HG03439 (cell line): ENCODE results near the gene SLC17A3.
A peak's percentile ranks its signal among the peaks of the same experiment; 100 is the strongest.

Source experiments
- ATAC-seq: cut with Tn5 transposase; IDR thresholded peaks from one replicate; pipeline ENCODE4 v1.9.1; 2021; ENCODE audit warnings: mild to moderate bottlenecking, moderate library complexity; ENCODE audit not compliant: unreplicated experiment

The SLC17A3 gene

GRCh38 chr6:25844518-25844917 lies 29.5 kb downstream of the SLC17A3 start:
- ATAC-seq, result no peak

DNA sequence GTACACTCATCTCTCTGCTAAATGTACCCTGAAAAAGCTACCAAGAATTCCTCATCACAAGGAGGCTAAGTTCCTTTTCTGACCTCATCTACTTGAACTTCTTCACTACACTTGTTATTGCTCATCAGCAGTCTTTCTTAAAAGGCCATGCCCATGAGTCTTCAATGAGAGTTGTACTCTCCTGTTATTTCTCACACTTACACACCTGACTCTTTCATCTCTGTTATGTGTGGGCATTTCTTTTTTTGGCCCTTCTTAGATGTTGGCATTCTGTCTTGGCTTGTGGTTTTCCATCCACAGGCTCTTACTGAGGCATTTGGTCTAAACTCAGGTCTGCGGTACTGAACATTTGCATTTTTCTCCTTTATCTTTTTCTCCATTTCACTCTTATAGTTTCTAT lies 31.5 kb downstream of the SLC17A3 start:
- ATAC-seq, result peak; percentile 59

DNA sequence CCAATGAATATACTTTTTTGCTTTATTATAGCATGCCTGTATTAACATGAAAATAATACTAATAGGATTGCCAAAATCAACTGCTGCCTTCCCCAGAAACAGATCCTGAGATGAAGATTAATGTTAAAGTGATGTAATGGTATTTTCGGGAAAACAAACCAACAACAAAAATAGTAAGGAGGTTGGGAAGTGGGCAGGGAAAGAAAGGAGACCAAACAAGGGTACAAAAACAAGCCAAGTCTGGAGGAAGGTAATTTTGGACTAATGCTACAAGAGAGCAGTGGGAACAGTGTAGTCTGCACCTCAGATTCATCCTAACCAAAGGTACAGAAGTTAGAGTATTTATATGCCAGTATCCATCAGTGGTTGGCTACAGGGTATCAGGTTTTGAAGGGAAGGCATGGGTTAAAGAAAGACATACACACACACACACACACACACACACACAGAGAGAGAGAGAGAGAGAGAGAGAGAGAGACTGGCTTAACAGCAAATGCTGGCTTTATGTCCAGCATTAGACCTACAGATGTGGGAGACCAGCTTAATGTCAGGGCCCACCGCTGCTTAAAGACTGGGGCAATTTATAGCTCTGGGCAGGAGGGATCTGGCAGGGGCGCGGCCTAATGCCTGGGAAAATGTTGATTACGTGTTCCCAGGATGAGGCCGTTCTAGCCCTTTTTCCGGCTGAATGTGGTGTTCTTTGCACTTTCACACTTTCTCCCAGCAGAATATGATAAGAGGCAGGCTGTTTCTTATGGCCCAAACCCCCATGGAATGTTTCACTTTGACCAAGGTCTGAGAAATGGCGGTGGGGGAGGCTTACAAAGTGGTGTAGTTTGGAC lies 38.4 kb downstream of the SLC17A3 start:
- ATAC-seq, result no peak

DNA sequence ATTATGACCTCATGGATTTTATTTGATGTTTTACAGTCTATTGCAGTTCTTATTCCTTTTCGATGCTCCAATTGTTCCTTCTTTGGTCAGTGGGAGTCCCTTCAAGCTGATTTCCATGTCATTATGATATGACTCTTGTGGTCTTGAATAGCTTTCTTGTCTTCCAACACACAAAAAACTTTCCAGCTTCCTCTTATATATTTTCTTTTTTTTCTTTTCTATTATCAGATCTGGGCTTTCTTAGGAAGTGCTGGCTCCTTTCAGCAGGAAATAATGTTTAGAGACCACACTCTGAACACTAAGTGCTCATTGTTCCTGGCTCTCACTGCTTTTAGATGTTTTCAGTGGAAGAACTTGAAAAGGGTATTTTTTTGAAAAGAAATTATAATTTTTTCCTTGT lies 39.1 kb downstream of the SLC17A3 start:
- ATAC-seq, result no peak

- ATAC-seq, result no peak
Observed at GRCh38 chr6:25833136-25833535, 40.9 kb downstream of the SLC17A3 start.

DNA sequence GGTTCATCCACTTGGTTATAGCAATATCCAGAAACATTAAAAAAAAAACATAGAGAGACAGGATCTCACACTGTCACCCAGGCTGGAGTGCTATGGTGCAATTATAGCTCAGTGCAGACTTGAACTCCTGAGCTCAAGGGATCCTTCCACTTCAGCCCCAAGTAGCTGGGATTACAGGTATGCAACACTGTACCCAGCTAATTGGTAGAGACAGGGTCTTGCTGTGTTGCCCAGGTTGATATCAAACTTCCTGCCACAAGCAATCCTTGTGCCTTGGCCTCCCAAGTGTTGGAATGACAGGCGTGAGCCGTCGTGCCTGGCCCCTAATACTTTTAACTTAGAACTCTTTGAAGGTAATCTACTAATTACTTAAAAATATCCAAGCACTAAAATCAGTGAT lies 41.4 kb downstream of the SLC17A3 start:
- ATAC-seq, result no peak

- ATAC-seq, result no peak
Observed at GRCh38 chr6:25832307-25832662, 41.8 kb downstream of the SLC17A3 start.

DNA sequence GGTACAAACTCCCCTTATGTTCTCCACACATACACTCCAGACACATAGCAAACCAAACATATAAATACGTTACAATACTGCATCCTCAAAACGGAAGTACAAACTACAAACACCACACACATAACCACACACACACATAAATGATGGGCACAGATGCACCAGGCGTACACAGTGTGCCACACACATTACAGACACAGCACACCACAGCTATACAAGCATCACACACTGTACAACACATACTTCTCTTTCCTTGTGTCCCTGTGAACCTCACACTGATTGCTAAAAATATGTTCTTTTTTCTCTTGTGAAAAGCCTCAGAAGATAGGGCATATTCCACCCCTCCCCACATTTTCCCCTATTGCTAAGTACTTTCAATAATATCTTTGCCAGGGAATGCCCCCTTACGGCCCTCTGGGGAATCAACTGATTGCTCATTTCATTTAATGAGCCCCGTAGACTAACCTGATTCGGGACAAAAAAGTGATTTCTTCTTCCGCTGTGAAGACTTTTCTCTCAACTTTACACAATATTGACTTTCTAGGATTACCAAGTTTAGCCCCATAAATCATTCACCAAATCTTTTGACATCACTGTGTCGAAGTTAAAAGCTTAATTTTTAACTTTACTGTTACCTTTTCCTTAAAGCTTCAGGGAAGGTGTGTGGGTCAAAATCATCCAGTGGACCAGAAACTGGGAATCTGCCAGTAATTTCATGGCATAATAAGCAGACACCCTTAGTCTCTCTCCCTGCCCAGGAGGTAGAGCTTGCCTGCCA lies 42.3 kb downstream of the SLC17A3 start, which contains the start of gene SLC17A1:
Gene SLC17A1, minus strand, starts transcription at position 521 of the 775 bp plus-strand sequence. CDS start 1,495 bp downstream, outside the sequence.
- no peak for ATAC-seq

GRCh38 chr6:25830458-25830857 lies 43.6 kb downstream of the SLC17A3 start:
- no peak for ATAC-seq

- ATAC-seq, result no peak
Observed at GRCh38 chr6:25829375-25829774, 44.7 kb downstream of the SLC17A3 start.

GRCh38 chr6:25821341-25821740 lies 52.7 kb downstream of the SLC17A3 start:
- ATAC-seq, result no peak

- ATAC-seq, result no peak
Observed at GRCh38 chr6:25816252-25816651, 57.8 kb downstream of the SLC17A3 start.

DNA sequence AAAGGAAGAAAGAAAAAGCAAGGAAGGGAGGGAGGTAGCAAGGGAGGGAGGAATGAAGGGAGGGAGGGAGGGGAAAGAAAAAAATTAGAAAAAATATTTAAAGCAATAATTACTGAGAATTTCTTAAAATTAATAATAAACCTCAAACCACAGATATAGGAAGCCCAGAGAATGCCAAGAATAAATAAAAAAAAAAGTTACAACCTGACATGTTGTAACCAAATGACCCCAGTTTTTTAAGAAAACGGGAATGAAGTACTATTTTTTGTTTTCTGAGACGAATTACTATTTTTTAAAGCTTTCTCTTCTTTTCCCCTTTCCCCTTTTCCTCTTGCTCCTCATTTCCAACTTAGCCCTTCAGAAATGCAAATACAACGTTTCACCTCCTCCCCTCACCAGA lies 58.8 kb downstream of the SLC17A3 start:
- ATAC-seq, result no peak

DNA sequence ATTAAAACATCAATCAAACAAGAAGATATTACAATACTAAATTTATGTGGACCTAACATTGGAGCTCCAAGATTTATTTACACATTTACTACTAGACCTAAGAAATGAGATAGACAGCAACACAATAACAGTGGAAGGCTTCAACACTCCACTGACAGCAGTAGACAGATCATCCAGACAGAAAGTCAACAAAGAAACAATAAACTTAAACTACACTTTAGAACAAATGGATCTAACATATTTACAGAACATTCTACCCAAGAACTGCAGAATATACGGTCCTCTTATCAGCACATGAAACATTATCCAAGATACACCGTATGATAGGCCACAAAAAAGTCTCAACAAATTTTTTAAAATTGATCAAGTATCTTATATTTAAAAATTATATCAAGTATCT lies 69.2 kb downstream of the SLC17A3 start:
- ATAC-seq, result no peak

DNA sequence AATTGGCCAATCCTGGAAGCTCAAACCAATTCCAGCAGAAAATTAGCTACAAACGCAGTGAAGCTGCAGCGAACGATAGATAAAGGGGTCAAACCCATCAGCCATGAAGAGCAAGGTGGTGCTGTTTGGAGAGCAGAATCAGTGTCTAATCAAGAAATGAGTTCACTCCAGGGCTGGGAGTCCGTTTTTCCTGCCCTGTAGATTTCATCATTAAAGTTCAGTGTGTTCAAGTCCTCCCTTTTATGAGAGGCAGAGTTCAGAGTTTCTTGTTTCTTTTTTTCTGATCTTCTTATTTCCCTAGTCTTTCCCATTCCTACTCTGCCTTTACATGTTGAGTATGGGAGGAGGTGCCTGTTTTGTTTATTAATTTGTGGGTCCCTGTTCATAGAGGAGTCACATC lies 72.6 kb downstream of the SLC17A3 start:
- no peak for ATAC-seq
